Liver (tissue), 9 donors: Measurements from ENCODE around the gene TMEM186. TPM values are rescaled to one million over a fixed set of nuclear protein-coding genes. Genes with fewer than 3 reads are reported as not detected.

ENCODE experiments used
- DNase-seq: peaks from one replicate; pipeline ENCODE4 v3.0.0-alpha.2; 2017; ENCODE audit warnings: low spot score
- H3K27ac ChIP-seq, 2 donors: one replicate each; pipeline ENCODE4 v1.7.0; 2013; ENCODE audit warnings: inconsistent platforms in 2 of 2, low read length in 2 of 2, control low read depth in 1 of 2, low read depth in 1 of 2, mild to moderate bottlenecking in 1 of 2
- H3K27me3 ChIP-seq, 4 donors: one replicate each; pipeline versions ENCODE4 v1.6.1 to v1.7.0; 2013; ENCODE audit warnings: low read length in 3 of 4, inconsistent platforms in 1 of 4, mild to moderate bottlenecking in 1 of 4, moderate library complexity in 1 of 4; ENCODE audit not compliant: control insufficient read depth in 4 of 4, insufficient read depth in 4 of 4
- H3K36me3 ChIP-seq, 4 donors: one replicate each; pipeline versions ENCODE4 v1.6.1 to v1.7.0; 2013; ENCODE audit warnings: low read length in 3 of 4, mild to moderate bottlenecking in 3 of 4, low read depth in 1 of 4, moderate library complexity in 1 of 4; ENCODE audit not compliant: control insufficient read depth in 4 of 4, insufficient read depth in 3 of 4
- H3K4me1 ChIP-seq, 4 donors: one replicate each; pipeline versions ENCODE4 v1.6.1 to v1.7.0; 2013; ENCODE audit warnings: low read length in 3 of 4, mild to moderate bottlenecking in 3 of 4, moderate library complexity in 1 of 4; ENCODE audit not compliant: control insufficient read depth in 4 of 4, insufficient read depth in 4 of 4
- H3K4me3 ChIP-seq, 3 donors: one replicate each; pipeline versions ENCODE4 v1.6.1 to v1.7.0; 2013; ENCODE audit warnings: low read length in 3 of 3, control low read depth in 1 of 3, low read depth in 1 of 3, mild to moderate bottlenecking in 1 of 3
- H3K9ac ChIP-seq, 2 donors: one replicate each; pipeline ENCODE4 v1.7.0; 2013; ENCODE audit warnings: low read length in 2 of 2, mild to moderate bottlenecking in 2 of 2, moderate library complexity in 2 of 2, control low read depth in 1 of 2, low read depth in 1 of 2
- H3K9me3 ChIP-seq, 4 donors: one replicate each; pipeline versions ENCODE4 v1.6.1 to v1.7.0; 2013; ENCODE audit warnings: low read length in 3 of 4; ENCODE audit not compliant: control insufficient read depth in 4 of 4
- FOXA1 ChIP-seq: IDR thresholded peaks from 2 replicates; pipeline ENCODE4 v1.6.1; 2016; ENCODE audit warnings: antibody characterized with exemption
- FOXA2 ChIP-seq: IDR thresholded peaks from 2 replicates; pipeline ENCODE4 v1.6.1; 2016; ENCODE audit warnings: antibody characterized with exemption
- GABPA ChIP-seq, 2 donors: IDR thresholded peaks in 1 of 2; conservative IDR thresholded peaks in 1 of 2; 2 replicates each; pipeline ENCODE4 v1.6.1; 2016; ENCODE audit warnings: antibody characterized with exemption in 2 of 2, mild to moderate bottlenecking in 1 of 2, moderate library complexity in 1 of 2
- JUND ChIP-seq, 2 donors: IDR thresholded peaks; 2 replicates each; pipeline ENCODE4 v1.6.1; 2016; ENCODE audit warnings: antibody characterized with exemption in 2 of 2
- NR2F2 ChIP-seq: IDR thresholded peaks from 2 replicates; pipeline ENCODE4 v1.6.1; 2016; ENCODE audit warnings: antibody characterized with exemption
- RAD21 ChIP-seq, 2 donors: IDR thresholded peaks; 2 replicates each; pipeline ENCODE4 v1.6.1; 2016; ENCODE audit warnings: antibody characterized with exemption in 2 of 2, mild to moderate bottlenecking in 2 of 2
- SP1 ChIP-seq: IDR thresholded peaks from 2 replicates; pipeline ENCODE4 v1.6.1; 2018; ENCODE audit warnings: antibody characterized with exemption, mild to moderate bottlenecking
- WGBS: extraction: QIAGEN DNeasy Blood & Tissue Kit; methylation state at CpG from one replicate; pipeline ENCODE4 v1.1.7; 2013; 5-methylcytosine and 5-hydroxymethylcytosine counted together
- polyA plus RNA-seq, 2 donors: library from polyadenylated mRNA; stranded (reverse) in 1 of 2; unstranded in 1 of 2; fragments of 200-250 nt in 1 of 2; fragments of >200 nt in 1 of 2; fragmentation: Nextera tagmentation in 1 of 2; extraction: Ambion mirVana in 1 of 2; gene quantifications; one replicate each; pipeline versions ENCODE4 v1.2.1 to v1.2.3, GENCODE V29; 2013 to 2015
- total RNA-seq, 2 donors: library from RNA; depleted of rRNA; stranded (reverse); fragments of >200 nt; gene quantifications; one replicate each; pipeline ENCODE4 v1.2.3, GENCODE V29; 2014
- TF ChIP-seq, protein P1 (sequence below): IDR thresholded peaks from 2 replicates; pipeline ENCODE4 v1.6.1; 2016; ENCODE audit warnings: antibody characterized with exemption
- TF ChIP-seq, protein P2 (sequence below): fragments of 150-350 bp; IDR thresholded peaks from 2 replicates; pipeline ENCODE4 v1.5.1; 2017; ENCODE audit warnings: improper control_type of control experiment, low read depth, low read length; ENCODE audit not compliant: missing input control
- TF ChIP-seq, protein P3 (sequence below): IDR thresholded peaks from 2 replicates; pipeline ENCODE4 v1.6.1; 2016; ENCODE audit warnings: antibody characterized with exemption
- TF ChIP-seq, protein P4 (sequence below): IDR thresholded peaks from 2 replicates; pipeline ENCODE4 v1.6.1; 2016; ENCODE audit warnings: antibody characterized with exemption, mild to moderate bottlenecking
- TF ChIP-seq, protein P5 (sequence below): IDR thresholded peaks from 2 replicates; pipeline ENCODE4 v1.6.1; 2016; ENCODE audit warnings: antibody characterized with exemption
- donor health status: healthy.
- donor health status: healthy.
- donor health status: healthy.
- donor health status: healthy.
- donor health status: healthy.

The TMEM186 gene
- total and polyA plus RNA-seq, 4 donors, result 3.3 to 11.0 (median 7.1) TPM

DNA sequence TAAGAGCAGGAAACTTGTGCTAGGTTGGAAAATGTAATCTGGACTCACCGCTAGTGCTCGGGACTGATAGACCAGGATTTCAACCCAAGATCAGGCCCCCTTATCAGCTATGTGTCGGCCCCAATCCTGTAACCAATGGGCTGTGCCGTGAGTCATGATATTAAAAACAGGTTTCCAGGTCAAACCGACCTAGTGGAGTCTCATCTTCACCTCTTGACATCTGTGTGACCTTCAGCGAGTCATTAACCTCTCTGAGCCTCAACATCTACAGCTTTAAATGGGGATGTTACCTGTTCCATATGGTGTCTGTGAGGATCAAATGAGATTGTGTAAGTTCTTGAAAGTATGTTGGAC lies 712 bp upstream of the TMEM186 start:
- no peak for DNase-seq
- H3K36me3 ChIP-seq, result peaks cover 2 to 12% (median 6%) of the 10 kb centered on the region in 4 donors
- H3K9me3 ChIP-seq, result no peaks in the 10 kb centered on the region
- H3K4me1 ChIP-seq, result peaks cover 5 to 65% (median 43%) of the 10 kb centered on the region in 4 donors
- peak overlapping the region; percentile 96 for H3K27ac ChIP-seq
- WGBS, result under 1% methylated on average over 6 of the region's 6 CpGs
- peak overlapping the region; percentile 57 to 100 (median 100) for H3K4me3 ChIP-seq
- H3K9ac ChIP-seq, result peak overlapping the region; percentile 99 to 100
- TF ChIP-seq NR2F2 (no peak), RAD21 (IDR thresholded peaks at IDR 0.05) (no peak), FOXA1 (no peak), FOXA2 (no peak), GABPA (IDR thresholded peaks at IDR 0.05 in 1 of 2, conservative IDR thresholded peaks at IDR 0.05 in 1 of 2) (no peak), SP1 (no peak)
- TF ChIP-seq, protein P1, sequence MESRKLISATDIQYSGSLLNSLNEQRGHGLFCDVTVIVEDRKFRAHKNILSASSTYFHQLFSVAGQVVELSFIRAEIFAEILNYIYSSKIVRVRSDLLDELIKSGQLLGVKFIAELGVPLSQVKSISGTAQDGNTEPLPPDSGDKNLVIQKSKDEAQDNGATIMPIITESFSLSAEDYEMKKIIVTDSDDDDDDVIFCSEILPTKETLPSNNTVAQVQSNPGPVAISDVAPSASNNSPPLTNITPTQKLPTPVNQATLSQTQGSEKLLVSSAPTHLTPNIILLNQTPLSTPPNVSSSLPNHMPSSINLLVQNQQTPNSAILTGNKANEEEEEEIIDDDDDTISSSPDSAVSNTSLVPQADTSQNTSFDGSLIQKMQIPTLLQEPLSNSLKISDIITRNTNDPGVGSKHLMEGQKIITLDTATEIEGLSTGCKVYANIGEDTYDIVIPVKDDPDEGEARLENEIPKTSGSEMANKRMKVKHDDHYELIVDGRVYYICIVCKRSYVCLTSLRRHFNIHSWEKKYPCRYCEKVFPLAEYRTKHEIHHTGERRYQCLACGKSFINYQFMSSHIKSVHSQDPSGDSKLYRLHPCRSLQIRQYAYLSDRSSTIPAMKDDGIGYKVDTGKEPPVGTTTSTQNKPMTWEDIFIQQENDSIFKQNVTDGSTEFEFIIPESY, result no peak
- TF ChIP-seq, protein P2, sequence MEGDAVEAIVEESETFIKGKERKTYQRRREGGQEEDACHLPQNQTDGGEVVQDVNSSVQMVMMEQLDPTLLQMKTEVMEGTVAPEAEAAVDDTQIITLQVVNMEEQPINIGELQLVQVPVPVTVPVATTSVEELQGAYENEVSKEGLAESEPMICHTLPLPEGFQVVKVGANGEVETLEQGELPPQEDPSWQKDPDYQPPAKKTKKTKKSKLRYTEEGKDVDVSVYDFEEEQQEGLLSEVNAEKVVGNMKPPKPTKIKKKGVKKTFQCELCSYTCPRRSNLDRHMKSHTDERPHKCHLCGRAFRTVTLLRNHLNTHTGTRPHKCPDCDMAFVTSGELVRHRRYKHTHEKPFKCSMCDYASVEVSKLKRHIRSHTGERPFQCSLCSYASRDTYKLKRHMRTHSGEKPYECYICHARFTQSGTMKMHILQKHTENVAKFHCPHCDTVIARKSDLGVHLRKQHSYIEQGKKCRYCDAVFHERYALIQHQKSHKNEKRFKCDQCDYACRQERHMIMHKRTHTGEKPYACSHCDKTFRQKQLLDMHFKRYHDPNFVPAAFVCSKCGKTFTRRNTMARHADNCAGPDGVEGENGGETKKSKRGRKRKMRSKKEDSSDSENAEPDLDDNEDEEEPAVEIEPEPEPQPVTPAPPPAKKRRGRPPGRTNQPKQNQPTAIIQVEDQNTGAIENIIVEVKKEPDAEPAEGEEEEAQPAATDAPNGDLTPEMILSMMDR, result no peak
- TF ChIP-seq, protein P3, sequence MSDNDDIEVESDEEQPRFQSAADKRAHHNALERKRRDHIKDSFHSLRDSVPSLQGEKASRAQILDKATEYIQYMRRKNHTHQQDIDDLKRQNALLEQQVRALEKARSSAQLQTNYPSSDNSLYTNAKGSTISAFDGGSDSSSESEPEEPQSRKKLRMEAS, result no peak
- no peaks in the 10 kb centered on the region for H3K27me3 ChIP-seq

DNA sequence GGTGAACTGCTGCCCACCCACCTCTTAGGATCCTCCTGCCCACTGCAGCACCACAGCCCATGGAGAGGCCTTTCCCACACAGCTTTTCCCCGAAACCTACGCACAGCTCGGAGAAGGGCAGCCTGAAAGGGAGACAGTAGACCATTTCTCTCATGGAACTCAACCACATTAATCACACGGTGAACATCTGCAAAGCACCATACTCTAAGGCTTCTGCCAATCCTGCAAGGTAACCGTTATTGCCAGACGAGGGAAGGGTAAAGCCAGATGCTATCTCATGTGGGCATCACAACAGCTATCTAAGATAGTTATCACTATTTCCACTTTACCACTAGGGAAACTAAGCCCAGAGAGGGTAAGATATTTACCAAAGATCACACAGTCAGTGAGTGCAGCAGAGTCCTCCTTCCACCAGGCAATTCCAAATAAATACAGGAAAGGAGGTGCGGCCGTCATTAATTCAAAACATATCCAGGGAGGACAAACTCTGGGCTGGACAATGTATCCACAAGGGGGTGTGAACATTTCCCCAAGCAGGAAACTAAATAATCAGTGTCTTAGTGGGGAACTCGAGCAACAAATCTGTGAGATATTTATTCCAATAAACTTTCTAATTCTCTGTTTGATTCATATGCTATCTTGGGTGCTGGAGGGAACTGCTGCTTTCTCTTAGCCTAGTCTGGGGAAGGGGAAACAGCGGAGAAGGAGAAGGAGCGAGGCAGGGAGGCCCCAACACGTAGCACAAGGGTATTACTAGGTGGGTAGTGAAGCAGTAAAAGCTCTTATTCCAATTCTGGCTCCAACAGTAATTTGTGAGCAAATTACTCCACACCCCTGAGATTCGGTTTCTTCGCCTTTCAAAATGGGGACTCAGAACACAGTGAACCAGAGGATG lies 723 bp downstream of the TMEM186 start:
- 44% methylated on average over 14 of the region's 14 CpGs for WGBS
- H3K27ac ChIP-seq, result peak overlapping the region; percentile 96

More for the DNA sequence above, 723 bp downstream of the TMEM186 start:
- no peaks in the 10 kb centered on the region for H3K27me3 ChIP-seq
- no peaks in the 10 kb centered on the region for H3K9me3 ChIP-seq
- H3K36me3 ChIP-seq, result peaks cover 0 to under 1% (median 0%) of the 10 kb centered on the region in 4 donors
- peak overlapping the region; percentile 82 to 99 for H3K9ac ChIP-seq
- TF ChIP-seq, protein P4, sequence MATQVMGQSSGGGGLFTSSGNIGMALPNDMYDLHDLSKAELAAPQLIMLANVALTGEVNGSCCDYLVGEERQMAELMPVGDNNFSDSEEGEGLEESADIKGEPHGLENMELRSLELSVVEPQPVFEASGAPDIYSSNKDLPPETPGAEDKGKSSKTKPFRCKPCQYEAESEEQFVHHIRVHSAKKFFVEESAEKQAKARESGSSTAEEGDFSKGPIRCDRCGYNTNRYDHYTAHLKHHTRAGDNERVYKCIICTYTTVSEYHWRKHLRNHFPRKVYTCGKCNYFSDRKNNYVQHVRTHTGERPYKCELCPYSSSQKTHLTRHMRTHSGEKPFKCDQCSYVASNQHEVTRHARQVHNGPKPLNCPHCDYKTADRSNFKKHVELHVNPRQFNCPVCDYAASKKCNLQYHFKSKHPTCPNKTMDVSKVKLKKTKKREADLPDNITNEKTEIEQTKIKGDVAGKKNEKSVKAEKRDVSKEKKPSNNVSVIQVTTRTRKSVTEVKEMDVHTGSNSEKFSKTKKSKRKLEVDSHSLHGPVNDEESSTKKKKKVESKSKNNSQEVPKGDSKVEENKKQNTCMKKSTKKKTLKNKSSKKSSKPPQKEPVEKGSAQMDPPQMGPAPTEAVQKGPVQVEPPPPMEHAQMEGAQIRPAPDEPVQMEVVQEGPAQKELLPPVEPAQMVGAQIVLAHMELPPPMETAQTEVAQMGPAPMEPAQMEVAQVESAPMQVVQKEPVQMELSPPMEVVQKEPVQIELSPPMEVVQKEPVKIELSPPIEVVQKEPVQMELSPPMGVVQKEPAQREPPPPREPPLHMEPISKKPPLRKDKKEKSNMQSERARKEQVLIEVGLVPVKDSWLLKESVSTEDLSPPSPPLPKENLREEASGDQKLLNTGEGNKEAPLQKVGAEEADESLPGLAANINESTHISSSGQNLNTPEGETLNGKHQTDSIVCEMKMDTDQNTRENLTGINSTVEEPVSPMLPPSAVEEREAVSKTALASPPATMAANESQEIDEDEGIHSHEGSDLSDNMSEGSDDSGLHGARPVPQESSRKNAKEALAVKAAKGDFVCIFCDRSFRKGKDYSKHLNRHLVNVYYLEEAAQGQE, result no peak
- TF ChIP-seq JUND (IDR thresholded peaks at IDR 0.05) (no peak), FOXA2 (peak; percentile 6)
- TF ChIP-seq, protein P5, sequence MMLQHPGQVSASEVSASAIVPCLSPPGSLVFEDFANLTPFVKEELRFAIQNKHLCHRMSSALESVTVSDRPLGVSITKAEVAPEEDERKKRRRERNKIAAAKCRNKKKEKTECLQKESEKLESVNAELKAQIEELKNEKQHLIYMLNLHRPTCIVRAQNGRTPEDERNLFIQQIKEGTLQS, result no peak
- H3K4me1 ChIP-seq, result peaks cover 5 to 65% (median 43%) of the 10 kb centered on the region in 4 donors
- no peak for DNase-seq
- peak overlapping the region; percentile 57 to 100 (median 85) for H3K4me3 ChIP-seq
